Keratinocyte (primary cell): ENCODE measurements around the gene EFCAB6. TPM values are rescaled to one million over a fixed set of nuclear protein-coding genes. Genes with fewer than 3 reads are reported as not detected.

Source experiments
- DNase-seq: peaks from one replicate; pipeline ENCODE4 v3.0.0-alpha.2; 2011; ENCODE audit warnings: low read depth, missing footprints, low spot score
- FAIRE-seq: peaks from 2 replicates; lab custom pipeline; 2011; peaks lifted over from hg19 to GRCh38; lab: Jason Lieb, UNC
- H2AFZ ChIP-seq: 2 replicates; pipeline ENCODE4 v1.6.0; 2012; ENCODE audit warnings: low read length, control low read depth, inconsistent platforms; ENCODE audit not compliant: control insufficient read depth
- H3K27ac ChIP-seq: 2 replicates; pipeline ENCODE4 v1.5.1; 2011; ENCODE audit warnings: low read length; ENCODE audit not compliant: control insufficient read depth, insufficient read depth
- H3K27me3 ChIP-seq: 3 replicates; pipeline ENCODE4 v1.6.0; 2011; ENCODE audit warnings: low read length; ENCODE audit not compliant: control insufficient read depth, insufficient read depth; ENCODE audit errors: extremely low read depth
- H3K36me3 ChIP-seq, 2 experiments: 2 replicates in 1 of 2; 3 replicates in 1 of 2; pipeline ENCODE4 v1.5.1; 2011; ENCODE audit warnings: low read length in 2 of 2, mild to moderate bottlenecking in 1 of 2; ENCODE audit not compliant: control insufficient read depth in 2 of 2, insufficient read depth in 2 of 2; ENCODE audit errors: extremely low read depth in 1 of 2
- H3K4me1 ChIP-seq: 3 replicates; pipeline ENCODE4 v1.5.1; 2011; ENCODE audit warnings: low read length; ENCODE audit not compliant: control insufficient read depth, insufficient read depth; ENCODE audit errors: extremely low read depth
- H3K4me2 ChIP-seq: 3 replicates; pipeline ENCODE4 v1.6.0; 2011; ENCODE audit warnings: low read depth, low read length; ENCODE audit not compliant: control insufficient read depth, insufficient read depth; ENCODE audit errors: extremely low read depth
- H3K4me3 ChIP-seq, 3 experiments: fragments of 200-600 bp in 1 of 3; sonication (generic) in 1 of 3; 2 replicates in 2 of 3; 3 replicates in 1 of 3; pipeline ENCODE4 v1.5.1; 2011 to 2016; ENCODE audit warnings: low read length in 3 of 3, mild to moderate bottlenecking in 3 of 3, control low read depth in 2 of 3, inconsistent platforms in 1 of 3, low read depth in 1 of 3, mixed read lengths in 1 of 3, mixed run types in 1 of 3, moderate library complexity in 1 of 3; ENCODE audit not compliant: control insufficient read depth in 2 of 3, insufficient read depth in 2 of 3; ENCODE audit errors: extremely low read depth in 1 of 3
- H3K79me2 ChIP-seq: 2 replicates; pipeline ENCODE4 v1.6.0; 2012; ENCODE audit warnings: low read length; ENCODE audit not compliant: control insufficient read depth, insufficient read depth
- H3K9ac ChIP-seq: 3 replicates; pipeline ENCODE4 v1.6.0; 2011; ENCODE audit warnings: low read length; ENCODE audit not compliant: control insufficient read depth, insufficient read depth; ENCODE audit errors: extremely low read depth
- H3K9me1 ChIP-seq: 3 replicates; pipeline ENCODE4 v1.6.0; 2011; ENCODE audit warnings: low read length; ENCODE audit not compliant: control insufficient read depth, insufficient read depth; ENCODE audit errors: extremely low read depth
- H3K9me3 ChIP-seq: 2 replicates; pipeline ENCODE4 v1.5.1; 2012; ENCODE audit warnings: low read depth, low read length; ENCODE audit not compliant: control insufficient read depth
- H4K20me1 ChIP-seq: 3 replicates; pipeline ENCODE4 v1.6.0; 2011; ENCODE audit warnings: low read length; ENCODE audit not compliant: control insufficient read depth, insufficient read depth; ENCODE audit errors: extremely low read depth
- EZH2 ChIP-seq: IDR thresholded peaks from one replicate; pipeline ENCODE4 v1.6.1; 2012; ENCODE audit warnings: inconsistent platforms, mild to moderate bottlenecking, low read length, moderate library complexity
- dilution Hi-C: fragments of 300-500 bp; cut with MboI; formaldehyde crosslinking; loops from one replicate; pipeline ENCODE4 v1.7.0; 2020; ENCODE audit warnings: low sequenced_read_pairs; ENCODE audit not compliant: extremely low pct_ligation_motif_present
- polyA plus RNA-seq, 5 experiments: library from polyadenylated mRNA; depleted of rRNA in 3 of 5; stranded (reverse) in 3 of 5; stranded (forward) in 1 of 5; unstranded in 1 of 5; fragments of >200 nt; gene quantifications; 1 replicate in 1 of 5; 2 replicates in 3 of 5; 3 replicates in 1 of 5; pipeline versions ENCODE4 v1.2.1 to v1.2.3, GENCODE V29; 2011 to 2012; ENCODE audit warnings: missing spikeins in 2 of 5, low read depth in 1 of 5, low replicate concordance in 1 of 5
- TF ChIP-seq, protein P1 (sequence below), 3 experiments: IDR thresholded peaks in 1 of 3; conservative IDR thresholded peaks in 1 of 3; optimal IDR thresholded peaks in 1 of 3; 2 replicates in 2 of 3; 3 replicates in 1 of 3; pipeline versions ENCODE3 to v1.5.1; 2011; ENCODE audit warnings: low read length in 3 of 3, mild to moderate bottlenecking in 3 of 3, moderate library complexity in 2 of 3, control low read depth in 1 of 3, inconsistent platforms in 1 of 3; ENCODE audit not compliant: insufficient read depth in 2 of 3; ENCODE audit errors: extremely low read depth in 1 of 3

The EFCAB6 gene
- polyA plus RNA-seq, 1 donor (not counting 4 experiments of a cell fraction or from before 2014, with no cell fraction given) = 0.18 TPM

DNA sequence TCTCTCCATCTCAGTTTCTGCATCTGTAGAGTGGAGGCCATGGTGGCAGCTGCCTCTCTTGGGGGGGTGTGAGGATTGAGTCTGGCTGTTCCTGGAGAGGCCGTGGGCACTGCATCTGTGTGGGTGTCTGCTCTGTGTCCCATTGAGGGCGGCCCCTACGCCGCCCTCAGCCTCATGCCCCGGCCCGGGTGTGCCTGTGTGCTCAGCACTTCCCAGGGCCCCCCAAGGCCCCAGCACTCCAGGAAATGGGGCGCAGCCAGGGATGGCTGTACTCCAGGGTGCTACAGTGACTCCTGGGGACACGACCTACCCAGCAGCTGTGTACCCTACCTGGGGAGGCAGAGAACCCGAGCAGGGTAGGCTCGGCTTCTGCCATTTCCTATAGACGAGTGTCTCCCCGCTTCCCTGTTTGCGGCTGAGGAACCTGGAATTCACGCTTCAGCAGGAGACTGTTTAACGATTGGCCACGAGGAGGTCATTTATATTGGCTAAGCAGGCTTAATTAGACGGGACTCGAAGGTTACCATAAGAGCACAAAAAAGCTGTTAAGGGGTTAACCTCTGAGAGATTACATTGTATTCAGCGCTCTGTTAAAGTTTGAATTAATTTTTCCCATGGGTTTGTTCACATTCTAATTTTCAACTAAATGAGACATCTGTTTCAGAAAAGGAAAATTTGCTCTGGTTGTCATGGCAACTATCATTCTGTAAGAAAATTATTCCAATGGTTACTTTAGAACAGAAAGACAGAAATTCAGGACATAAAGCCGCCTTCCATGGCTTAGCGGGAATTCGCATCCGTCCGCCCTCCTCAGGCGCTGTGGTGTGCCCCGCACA, 323.9 kb downstream of the EFCAB6 start:
- H3K4me1 ChIP-seq = no peaks in the 10 kb centered on the region
- DNase-seq (no peak), FAIRE-seq (no peak)
- H3K9me3 ChIP-seq = no peaks in the 10 kb centered on the region
- TF ChIP-seq, protein P1, sequence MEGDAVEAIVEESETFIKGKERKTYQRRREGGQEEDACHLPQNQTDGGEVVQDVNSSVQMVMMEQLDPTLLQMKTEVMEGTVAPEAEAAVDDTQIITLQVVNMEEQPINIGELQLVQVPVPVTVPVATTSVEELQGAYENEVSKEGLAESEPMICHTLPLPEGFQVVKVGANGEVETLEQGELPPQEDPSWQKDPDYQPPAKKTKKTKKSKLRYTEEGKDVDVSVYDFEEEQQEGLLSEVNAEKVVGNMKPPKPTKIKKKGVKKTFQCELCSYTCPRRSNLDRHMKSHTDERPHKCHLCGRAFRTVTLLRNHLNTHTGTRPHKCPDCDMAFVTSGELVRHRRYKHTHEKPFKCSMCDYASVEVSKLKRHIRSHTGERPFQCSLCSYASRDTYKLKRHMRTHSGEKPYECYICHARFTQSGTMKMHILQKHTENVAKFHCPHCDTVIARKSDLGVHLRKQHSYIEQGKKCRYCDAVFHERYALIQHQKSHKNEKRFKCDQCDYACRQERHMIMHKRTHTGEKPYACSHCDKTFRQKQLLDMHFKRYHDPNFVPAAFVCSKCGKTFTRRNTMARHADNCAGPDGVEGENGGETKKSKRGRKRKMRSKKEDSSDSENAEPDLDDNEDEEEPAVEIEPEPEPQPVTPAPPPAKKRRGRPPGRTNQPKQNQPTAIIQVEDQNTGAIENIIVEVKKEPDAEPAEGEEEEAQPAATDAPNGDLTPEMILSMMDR (optimal IDR thresholded peaks at IDR 0.05 in 1 of 3, IDR thresholded peaks at IDR 0.05 in 1 of 3, conservative IDR thresholded peaks at IDR 0.05 in 1 of 3; ENCODE audit: extremely low read depth in 1 of 3, insufficient read depth in 2 of 3, low read length in 3 of 3) = no peak
- no peak for TF ChIP-seq EZH2
- H4K20me1 ChIP-seq = no peaks in the 10 kb centered on the region
- no peak overlapping the region for H3K9ac ChIP-seq
- no peak overlapping the region for H3K27ac ChIP-seq
- dilution Hi-C loops = no loop called here
- no peak overlapping the region for H2AFZ ChIP-seq
- no peaks in the 10 kb centered on the region for H3K36me3 ChIP-seq
- H3K4me2 ChIP-seq = no peak overlapping the region
- H3K4me3 ChIP-seq = no peak overlapping the region
- H3K27me3 ChIP-seq = no peaks in the 10 kb centered on the region
- H3K9me1 ChIP-seq = no peaks in the 10 kb centered on the region
- H3K79me2 ChIP-seq = no peaks in the 10 kb centered on the region

DNA sequence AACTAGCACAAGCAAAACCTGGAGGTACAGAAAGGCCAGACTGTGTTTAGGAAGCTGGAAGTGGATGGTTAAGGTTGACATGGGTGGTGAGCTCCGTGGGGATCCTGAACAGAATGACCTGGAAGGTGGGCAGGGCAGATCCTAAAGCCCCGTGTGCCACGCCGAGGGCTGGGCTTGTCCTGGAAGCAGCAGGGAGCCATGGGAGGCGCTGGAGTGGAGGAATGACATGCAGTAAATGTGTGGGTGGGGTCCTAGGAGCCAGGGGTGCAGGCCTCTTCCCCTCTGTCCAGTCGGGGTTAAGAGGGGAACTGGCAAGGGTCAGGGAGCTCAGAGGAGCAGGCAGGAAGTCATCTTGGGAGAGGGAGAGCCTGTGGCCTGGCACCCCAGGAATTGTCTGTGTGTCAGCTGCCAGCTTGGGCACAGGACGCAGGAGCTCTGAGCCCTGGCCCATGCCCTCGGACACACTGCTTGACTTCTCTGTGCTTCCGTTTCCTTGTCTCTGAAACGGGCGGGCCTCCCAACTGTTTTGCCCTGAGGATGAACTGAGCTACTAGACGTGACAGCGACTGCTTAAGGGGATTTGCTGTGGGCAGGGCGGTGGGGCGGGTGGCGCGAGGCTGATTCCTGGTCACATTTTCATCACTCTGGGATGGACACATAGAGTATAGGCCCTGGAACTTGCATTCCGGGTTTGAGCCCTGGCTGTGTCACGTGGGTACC, 324.6 kb downstream of the EFCAB6 start:
- dilution Hi-C loops = no loop called here
- H3K9me1 ChIP-seq = no peaks in the 10 kb centered on the region

More for the DNA sequence above, 324.6 kb downstream of the EFCAB6 start:
- H3K36me3 ChIP-seq = no peaks in the 10 kb centered on the region
- H3K9ac ChIP-seq = no peak overlapping the region
- H3K4me2 ChIP-seq = no peak overlapping the region
- FAIRE-seq (no peak), DNase-seq (no peak)
- H3K4me1 ChIP-seq = no peaks in the 10 kb centered on the region
- H3K4me3 ChIP-seq = no peak overlapping the region
- no peak overlapping the region for H3K27ac ChIP-seq
- H2AFZ ChIP-seq = no peak overlapping the region
- H3K9me3 ChIP-seq = no peaks in the 10 kb centered on the region
- H3K27me3 ChIP-seq = no peaks in the 10 kb centered on the region
- no peaks in the 10 kb centered on the region for H4K20me1 ChIP-seq
- H3K79me2 ChIP-seq = no peaks in the 10 kb centered on the region
- no peak for TF ChIP-seq EZH2
- TF ChIP-seq, protein P1 (optimal IDR thresholded peaks at IDR 0.05 in 1 of 3, IDR thresholded peaks at IDR 0.05 in 1 of 3, conservative IDR thresholded peaks at IDR 0.05 in 1 of 3; ENCODE audit: extremely low read depth in 1 of 3, insufficient read depth in 2 of 3, low read length in 3 of 3) = no peak
